Measurements from ENCODE around the gene LPXN.

- TF ChIP-seq CTCF (IDR thresholded peaks at IDR 0.05): peak in 2 of 3 donors; percentile 23 to 27
- TF ChIP-seq POLR2A (IDR thresholded peaks at IDR 0.05): no peak
Observed at GRCh38 chr11:58576887-58577471, 1.3 kb upstream of the LPXN start.
